H1 (cell line): ENCODE data around the gene SLC39A9. TPM values are rescaled to one million over a fixed set of nuclear protein-coding genes. Genes with fewer than 3 reads are reported as not detected.

ENCODE experiments used
- CTBP2 ChIP-seq: IDR thresholded peaks from 2 replicates; pipeline ENCODE4 v1.7.0; 2011; ENCODE audit warnings: borderline replicate concordance, mild to moderate bottlenecking, moderate library complexity, mixed read lengths, low read length; ENCODE audit not compliant: insufficient read depth, insufficient read length
- CTCF ChIP-seq, 3 experiments: IDR thresholded peaks; 1 replicate in 2 of 3; 2 replicates in 1 of 3; pipeline versions ENCODE4 v1.5.1 to v1.6.1; 2011; ENCODE audit warnings: low read length in 3 of 3, mild to moderate bottlenecking in 3 of 3, inconsistent platforms in 2 of 3, low read depth in 1 of 3, moderate library complexity in 1 of 3; ENCODE audit not compliant: insufficient read depth in 1 of 3; ENCODE audit errors: control extremely low read depth in 1 of 3
- TEAD4 ChIP-seq: IDR thresholded peaks from 2 replicates; pipeline ENCODE4 v1.6.1; 2012; ENCODE audit warnings: low read depth, low read length, inconsistent platforms, mixed read lengths
- polyA plus RNA-seq, 7 experiments: library from polyadenylated mRNA; depleted of rRNA in 3 of 7; stranded (reverse) in 5 of 7; unstranded in 2 of 7; fragments of >200 nt in 5 of 7; fragments of 200-250 nt in 2 of 7; gene quantifications; 1 replicate in 5 of 7; 2 replicates in 1 of 7; 4 replicates in 1 of 7; pipeline versions ENCODE4 v1.2.1 to v1.2.3, GENCODE V29; 2011 to 2013; ENCODE audit warnings: missing spikeins in 2 of 7, mixed read lengths in 2 of 7
- total RNA-seq: library from RNA; stranded (reverse); fragmentation: NEBNext Ultra II Directional; extraction: Animal tissue kit (Norgen Biotek cat#: 25700); gene quantifications from 2 replicates; pipeline ENCODE4 v1.2.1, GENCODE V29; 2021

Gene SLC39A9
- total and polyA plus RNA-seq, 2 of the 8 experiments (the other 6 are each of a cell fraction or from before 2014, with no cell fraction given) = 31.0 to 44.2 TPM

DNA sequence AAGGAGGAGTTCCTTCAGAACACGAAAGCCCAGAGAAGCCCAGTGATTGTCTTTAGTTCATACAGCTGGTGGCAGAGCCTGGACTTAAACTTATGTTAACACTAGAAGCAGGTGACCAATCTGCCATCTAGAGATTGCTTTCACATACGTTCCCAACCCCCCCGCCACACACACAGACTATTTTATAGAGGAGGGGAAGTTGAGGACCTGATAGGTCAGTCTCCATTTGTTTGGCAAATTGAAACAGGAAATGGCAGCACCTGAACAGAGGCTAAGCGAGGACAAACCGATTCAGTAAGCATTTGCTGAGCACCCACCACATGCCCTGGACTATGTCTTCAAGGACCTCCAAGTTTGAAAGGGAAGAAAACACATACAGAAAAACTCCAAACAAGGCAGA lies 81.2 kb downstream of the SLC39A9 start (continued):
- no peak for TF ChIP-seq CTBP2
- no peak for TF ChIP-seq TEAD4
- no peak for TF ChIP-seq CTCF (IDR thresholded peaks at IDR 0.05; ENCODE audit: control extremely low read depth in 1 of 3, insufficient read depth in 1 of 3, low read depth in 1 of 3, low read length in 3 of 3)
